Measurements from ENCODE around the gene TSPAN9.

Gene TSPAN9

GRCh38 chr12:3075315-3075714 is 1.9 kb upstream of the TSPAN9 start:
- WGBS (ENCODE audit: extremely low coverage, insufficient coverage, low lambda C conversion rate), result no CpG with 5 or more reads among the region's 6 CpGs
- Histone ChIP-seq H3K4me2 (ENCODE audit: low read length) (no peak overlapping the region), H3K4me3 (ENCODE audit: low read length) (no peak overlapping the region), H3K23ac (ENCODE audit: low read length) (no peak overlapping the region), H3K36me3 (ENCODE audit: control insufficient read depth, insufficient read depth, low read length) (no peaks in the 10 kb centered on the region), H3K18ac (ENCODE audit: low read length) (no peak overlapping the region), H4K8ac (ENCODE audit: low read depth, low read length) (no peak overlapping the region), H2AK5ac (ENCODE audit: low read length) (no peak overlapping the region), H3K79me1 (ENCODE audit: low read length) (no peaks in the 10 kb centered on the region), H3K4ac (ENCODE audit: low read depth, low read length) (no peak overlapping the region), H4K5ac (ENCODE audit: low read length) (no peak overlapping the region), H3K4me1 (ENCODE audit: control insufficient read depth, low read depth, low read length) (peaks cover 2% of the 10 kb centered on the region), H3K9ac (ENCODE audit: low read length) (no peak overlapping the region), H2BK120ac (ENCODE audit: low read depth, low read length) (no peak overlapping the region), H3K79me2 (ENCODE audit: control insufficient read depth, insufficient read depth, low read length) (no peaks in the 10 kb centered on the region), H3K27ac (ENCODE audit: low read depth, low read length) (no peak overlapping the region), H2BK15ac (replicated peaks; ENCODE audit: low read depth) (no peak overlapping the region), H2BK5ac (ENCODE audit: low read length) (no peak overlapping the region), H3K56ac (ENCODE audit: low read length) (no peak overlapping the region), H3K27me3 (ENCODE audit: insufficient read depth, low read length, poor library complexity) (no peaks in the 10 kb centered on the region)
- no peak for DNase-seq

DNA sequence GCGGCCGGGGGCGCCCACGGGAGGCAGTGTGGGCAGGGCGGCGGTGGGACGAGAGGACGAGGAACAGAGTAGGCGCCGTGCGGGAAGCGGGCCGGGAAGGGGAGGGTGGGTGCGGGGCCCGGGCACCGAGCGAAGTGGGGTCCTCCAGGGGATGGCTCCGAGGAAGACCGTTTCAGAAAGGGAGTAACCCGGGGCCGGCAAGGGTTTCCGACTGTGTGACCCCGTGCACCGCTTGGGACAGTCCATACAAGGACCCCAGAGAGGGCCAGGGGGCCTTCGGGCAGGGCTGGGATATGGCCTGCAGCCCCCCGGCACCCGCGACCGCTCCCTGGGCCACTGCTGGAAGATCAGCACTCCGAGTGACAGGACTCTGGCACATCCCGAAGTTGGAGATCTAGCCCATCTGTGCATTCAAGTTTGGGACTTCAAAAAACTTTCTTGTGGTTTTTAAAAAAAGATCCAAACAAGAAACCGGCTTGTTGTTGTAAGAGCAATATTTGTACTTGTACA is 448 bp downstream of the TSPAN9 start:
- H2AK5ac ChIP-seq (ENCODE audit: low read length), result no peak overlapping the region
- H3K79me2 ChIP-seq (ENCODE audit: control insufficient read depth, insufficient read depth, low read length), result no peaks in the 10 kb centered on the region
- peaks cover 2% of the 10 kb centered on the region for H3K4me1 ChIP-seq (ENCODE audit: control insufficient read depth, low read depth, low read length)
- H3K4me3 ChIP-seq (ENCODE audit: low read length), result peak overlapping the region; percentile 56
- H3K4me2 ChIP-seq (ENCODE audit: low read length), result peak overlapping the region; percentile 75
- H3K27me3 ChIP-seq (ENCODE audit: insufficient read depth, low read length, poor library complexity), result no peaks in the 10 kb centered on the region
- H3K23ac ChIP-seq (ENCODE audit: low read length), result no peak overlapping the region
- peak overlapping the region; percentile 97 for H3K18ac ChIP-seq (ENCODE audit: low read length)
- WGBS (ENCODE audit: extremely low coverage, insufficient coverage, low lambda C conversion rate), result no CpG with 5 or more reads among the region's 32 CpGs
- peak overlapping the region; percentile 83 for H3K56ac ChIP-seq (ENCODE audit: low read length)
- no peak overlapping the region for H2BK5ac ChIP-seq (ENCODE audit: low read length)
- H4K5ac ChIP-seq (ENCODE audit: low read length), result no peak overlapping the region
- no peak overlapping the region for H3K27ac ChIP-seq (ENCODE audit: low read depth, low read length)
- H3K4ac ChIP-seq (ENCODE audit: low read depth, low read length), result peak overlapping the region; percentile 48
- peaks cover 2% of the 10 kb centered on the region for H3K79me1 ChIP-seq (ENCODE audit: low read length)
- H4K8ac ChIP-seq (ENCODE audit: low read depth, low read length), result no peak overlapping the region
- no peak for DNase-seq
- H2BK15ac ChIP-seq (replicated peaks; ENCODE audit: low read depth), result no peak overlapping the region
- H3K36me3 ChIP-seq (ENCODE audit: control insufficient read depth, insufficient read depth, low read length), result no peaks in the 10 kb centered on the region
- H3K9ac ChIP-seq (ENCODE audit: low read length), result peak overlapping the region; percentile 75
- no peak overlapping the region for H2BK120ac ChIP-seq (ENCODE audit: low read depth, low read length)

GRCh38 chr12:3078086-3078820 is 1.1 kb downstream of the TSPAN9 start:
- Histone ChIP-seq H4K8ac (ENCODE audit: low read depth, low read length) (no peak overlapping the region), H3K36me3 (ENCODE audit: control insufficient read depth, insufficient read depth, low read length) (no peaks in the 10 kb centered on the region), H3K4me1 (ENCODE audit: control insufficient read depth, low read depth, low read length) (peaks cover 2% of the 10 kb centered on the region), H3K4ac (ENCODE audit: low read depth, low read length) (no peak overlapping the region), H2AK5ac (ENCODE audit: low read length) (no peak overlapping the region), H3K27me3 (ENCODE audit: insufficient read depth, low read length, poor library complexity) (no peaks in the 10 kb centered on the region), H3K4me3 (ENCODE audit: low read length) (peak overlapping the region; percentile 12), H3K79me1 (ENCODE audit: low read length) (peaks cover 2% of the 10 kb centered on the region), H3K79me2 (ENCODE audit: control insufficient read depth, insufficient read depth, low read length) (no peaks in the 10 kb centered on the region), H3K4me2 (ENCODE audit: low read length) (peak overlapping the region; percentile 75), H4K5ac (ENCODE audit: low read length) (no peak overlapping the region), H3K9ac (ENCODE audit: low read length) (peak overlapping the region; percentile 75), H3K18ac (ENCODE audit: low read length) (no peak overlapping the region), H2BK15ac (replicated peaks; ENCODE audit: low read depth) (no peak overlapping the region), H3K56ac (ENCODE audit: low read length) (peak overlapping the region; percentile 47), H2BK120ac (ENCODE audit: low read depth, low read length) (no peak overlapping the region), H2BK5ac (ENCODE audit: low read length) (no peak overlapping the region), H3K23ac (ENCODE audit: low read length) (no peak overlapping the region), H3K27ac (ENCODE audit: low read depth, low read length) (no peak overlapping the region)
- DNase-seq, result peak; percentile 54
- no CpG with 5 or more reads among the region's 10 CpGs for WGBS (ENCODE audit: extremely low coverage, insufficient coverage, low lambda C conversion rate)

- Histone ChIP-seq H3K9ac (ENCODE audit: low read length) (no peak overlapping the region), H3K79me2 (ENCODE audit: control insufficient read depth, insufficient read depth, low read length) (no peaks in the 10 kb centered on the region), H3K4ac (ENCODE audit: low read depth, low read length) (no peak overlapping the region), H4K8ac (ENCODE audit: low read depth, low read length) (no peak overlapping the region), H3K23ac (ENCODE audit: low read length) (no peak overlapping the region), H3K27me3 (ENCODE audit: insufficient read depth, low read length, poor library complexity) (no peaks in the 10 kb centered on the region), H3K4me1 (ENCODE audit: control insufficient read depth, low read depth, low read length) (peaks cover 5% of the 10 kb centered on the region), H3K18ac (ENCODE audit: low read length) (no peak overlapping the region), H2AK5ac (ENCODE audit: low read length) (no peak overlapping the region), H3K27ac (ENCODE audit: low read depth, low read length) (no peak overlapping the region), H3K36me3 (ENCODE audit: control insufficient read depth, insufficient read depth, low read length) (no peaks in the 10 kb centered on the region), H3K56ac (ENCODE audit: low read length) (no peak overlapping the region), H3K79me1 (ENCODE audit: low read length) (peaks cover 2% of the 10 kb centered on the region), H2BK120ac (ENCODE audit: low read depth, low read length) (no peak overlapping the region), H4K5ac (ENCODE audit: low read length) (no peak overlapping the region), H3K4me2 (ENCODE audit: low read length) (no peak overlapping the region), H2BK15ac (replicated peaks; ENCODE audit: low read depth) (no peak overlapping the region), H2BK5ac (ENCODE audit: low read length) (no peak overlapping the region), H3K4me3 (ENCODE audit: low read length) (no peak overlapping the region)
- no CpG with 5 or more reads among the region's 9 CpGs for WGBS (ENCODE audit: extremely low coverage, insufficient coverage, low lambda C conversion rate)
- DNase-seq, result no peak
Observed at GRCh38 chr12:3081091-3081490, 3.9 kb downstream of the TSPAN9 start.

GRCh38 chr12:3081886-3082285 is 4.7 kb downstream of the TSPAN9 start:
- H3K4me2 ChIP-seq (ENCODE audit: low read length), result no peak overlapping the region
- no peak overlapping the region for H2BK5ac ChIP-seq (ENCODE audit: low read length)
- peaks cover 5% of the 10 kb centered on the region for H3K4me1 ChIP-seq (ENCODE audit: control insufficient read depth, low read depth, low read length)
- H4K8ac ChIP-seq (ENCODE audit: low read depth, low read length), result no peak overlapping the region
- H3K4me3 ChIP-seq (ENCODE audit: low read length), result no peak overlapping the region
- no peaks in the 10 kb centered on the region for H3K36me3 ChIP-seq (ENCODE audit: control insufficient read depth, insufficient read depth, low read length)
- no peak overlapping the region for H4K5ac ChIP-seq (ENCODE audit: low read length)
- no peak overlapping the region for H2BK15ac ChIP-seq (replicated peaks; ENCODE audit: low read depth)
- DNase-seq, result no peak
- no CpG with 5 or more reads among the region's 7 CpGs for WGBS (ENCODE audit: extremely low coverage, insufficient coverage, low lambda C conversion rate)
- H3K18ac ChIP-seq (ENCODE audit: low read length), result no peak overlapping the region
- H2AK5ac ChIP-seq (ENCODE audit: low read length), result no peak overlapping the region
- no peak overlapping the region for H3K9ac ChIP-seq (ENCODE audit: low read length)
- H3K56ac ChIP-seq (ENCODE audit: low read length), result no peak overlapping the region
- H3K23ac ChIP-seq (ENCODE audit: low read length), result no peak overlapping the region
- no peak overlapping the region for H3K4ac ChIP-seq (ENCODE audit: low read depth, low read length)
- H3K27me3 ChIP-seq (ENCODE audit: insufficient read depth, low read length, poor library complexity), result no peaks in the 10 kb centered on the region
- H2BK120ac ChIP-seq (ENCODE audit: low read depth, low read length), result no peak overlapping the region
- H3K79me2 ChIP-seq (ENCODE audit: control insufficient read depth, insufficient read depth, low read length), result no peaks in the 10 kb centered on the region
- H3K27ac ChIP-seq (ENCODE audit: low read depth, low read length), result no peak overlapping the region
- peaks cover 4% of the 10 kb centered on the region for H3K79me1 ChIP-seq (ENCODE audit: low read length)
